BLaER1 (cell line): ENCODE measurements around the gene AK8.

ENCODE experiments used
- H3K27ac ChIP-seq: shearing (Covaris generic); formaldehyde crosslinking; 2 replicates; pipeline ENCODE4 v1.8.1; 2022
- H3K27me3 ChIP-seq: shearing (Covaris generic); formaldehyde crosslinking; 2 replicates; pipeline ENCODE4 v1.8.1; 2022
- H3K36me3 ChIP-seq: shearing (Covaris generic); formaldehyde crosslinking; 2 replicates; pipeline ENCODE4 v1.8.1; 2022
- H3K4me1 ChIP-seq: shearing (Covaris generic); formaldehyde crosslinking; 2 replicates; pipeline ENCODE4 v1.8.1; 2022
- H3K4me2 ChIP-seq: shearing (Covaris generic); formaldehyde crosslinking; 2 replicates; pipeline ENCODE4 v1.8.1; 2022
- H3K4me3 ChIP-seq: shearing (Covaris generic); formaldehyde crosslinking; 2 replicates; pipeline ENCODE4 v1.8.1; 2022
- H3K9ac ChIP-seq: shearing (Covaris generic); formaldehyde crosslinking; 2 replicates; pipeline ENCODE4 v1.8.1; 2022
- H3K9me3 ChIP-seq: shearing (Covaris generic); formaldehyde crosslinking; 2 replicates; pipeline ENCODE4 v1.8.1; 2022
- H4K20me1 ChIP-seq: shearing (Covaris generic); formaldehyde crosslinking; 2 replicates; pipeline ENCODE4 v1.8.1; 2022
- Cebpa-rat ChIP-seq: shearing (Covaris generic); IDR thresholded peaks from 2 replicates; pipeline ENCODE4 v1.8.1; 2022

The AK8 gene

DNA sequence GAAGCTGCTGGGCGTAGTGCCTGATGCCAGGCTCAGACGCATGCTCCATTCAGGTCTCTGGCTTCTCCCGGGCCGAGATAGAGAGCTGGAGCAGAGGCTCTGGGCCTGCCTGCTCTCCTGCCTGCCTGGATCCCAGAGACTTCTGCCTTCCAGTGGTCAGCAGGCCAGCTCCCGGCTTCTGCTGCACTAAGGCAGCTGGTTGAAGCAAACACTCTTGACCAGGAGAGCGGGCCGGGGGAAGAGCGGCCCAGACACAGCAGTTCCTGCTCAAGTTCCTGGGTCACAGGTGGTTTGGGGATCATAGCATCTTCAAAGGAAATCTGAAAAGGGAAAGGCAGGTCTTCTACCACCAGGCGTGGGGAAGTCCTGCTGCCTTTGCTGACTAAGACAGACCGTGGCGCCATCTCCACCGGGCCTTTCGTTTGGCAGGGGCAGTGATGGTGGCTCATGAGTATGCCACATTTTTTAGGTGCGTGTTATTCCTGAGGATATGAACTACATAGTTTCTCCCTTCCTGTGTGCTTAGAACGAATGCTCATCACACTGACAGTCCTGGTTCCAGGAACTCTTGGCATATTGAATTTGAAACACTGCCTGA, 31.1 kb downstream of the AK8 start:
- no peak overlapping the region for H3K4me3 ChIP-seq
- H3K36me3 ChIP-seq, result no peaks in the 10 kb centered on the region
- no peak overlapping the region for H3K27ac ChIP-seq
- no peaks in the 10 kb centered on the region for H4K20me1 ChIP-seq
- H3K4me1 ChIP-seq, result peaks cover 48% of the 10 kb centered on the region
- no peaks in the 10 kb centered on the region for H3K9me3 ChIP-seq
- peak overlapping the region; percentile 29; the same call in 1 of the 2 replicates for H3K4me2 ChIP-seq
- no peak for TF ChIP-seq Cebpa-rat
- no peak overlapping the region for H3K9ac ChIP-seq
- H3K27me3 ChIP-seq, result no peaks in the 10 kb centered on the region

DNA sequence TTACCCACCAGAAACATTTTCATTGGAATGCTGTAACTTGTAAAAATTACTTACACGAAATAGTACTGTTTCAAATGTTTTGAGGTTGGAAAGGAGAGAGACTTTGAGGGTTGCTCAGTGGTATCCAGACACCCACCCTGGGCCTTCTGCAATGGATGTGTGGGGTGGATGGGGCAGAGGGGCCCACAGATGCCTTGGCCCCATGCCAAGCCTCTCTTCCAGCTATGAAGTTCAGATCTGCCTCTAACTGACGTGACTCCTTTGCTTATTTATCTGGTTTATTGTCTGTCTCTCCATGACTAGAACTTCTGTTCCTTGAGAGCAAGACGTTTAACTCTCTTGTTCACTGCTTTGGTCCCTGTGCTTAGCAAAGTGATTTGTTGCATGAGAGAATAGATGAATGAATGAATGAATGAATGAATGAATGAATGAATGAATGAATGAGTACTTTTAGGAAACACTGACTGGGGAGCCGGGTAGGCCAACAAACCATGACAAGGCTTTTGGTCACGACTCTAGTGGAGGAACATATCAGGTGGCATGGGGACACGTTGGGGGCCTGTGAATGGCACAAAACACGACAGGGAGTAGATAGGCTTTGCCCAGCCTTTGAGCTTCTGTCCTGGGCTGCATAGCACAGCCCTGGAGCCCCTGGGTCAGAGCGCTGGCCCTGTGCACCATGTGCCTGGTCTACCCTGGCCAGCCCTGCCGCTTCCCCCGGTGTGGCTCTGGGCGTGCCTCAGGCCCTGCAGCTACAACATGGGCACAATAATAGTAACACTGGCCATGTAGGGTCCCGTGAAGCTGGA, 31.8 kb downstream of the AK8 start:
- H3K36me3 ChIP-seq, result no peaks in the 10 kb centered on the region
- no peak for TF ChIP-seq Cebpa-rat
- no peak overlapping the region for H3K9ac ChIP-seq
- H3K27ac ChIP-seq, result no peak overlapping the region
- no peak overlapping the region for H3K4me2 ChIP-seq
- no peaks in the 10 kb centered on the region for H3K9me3 ChIP-seq
- no peaks in the 10 kb centered on the region for H3K27me3 ChIP-seq
- no peaks in the 10 kb centered on the region for H4K20me1 ChIP-seq
- H3K4me1 ChIP-seq, result peaks cover 41% of the 10 kb centered on the region
- H3K4me3 ChIP-seq, result no peak overlapping the region

DNA sequence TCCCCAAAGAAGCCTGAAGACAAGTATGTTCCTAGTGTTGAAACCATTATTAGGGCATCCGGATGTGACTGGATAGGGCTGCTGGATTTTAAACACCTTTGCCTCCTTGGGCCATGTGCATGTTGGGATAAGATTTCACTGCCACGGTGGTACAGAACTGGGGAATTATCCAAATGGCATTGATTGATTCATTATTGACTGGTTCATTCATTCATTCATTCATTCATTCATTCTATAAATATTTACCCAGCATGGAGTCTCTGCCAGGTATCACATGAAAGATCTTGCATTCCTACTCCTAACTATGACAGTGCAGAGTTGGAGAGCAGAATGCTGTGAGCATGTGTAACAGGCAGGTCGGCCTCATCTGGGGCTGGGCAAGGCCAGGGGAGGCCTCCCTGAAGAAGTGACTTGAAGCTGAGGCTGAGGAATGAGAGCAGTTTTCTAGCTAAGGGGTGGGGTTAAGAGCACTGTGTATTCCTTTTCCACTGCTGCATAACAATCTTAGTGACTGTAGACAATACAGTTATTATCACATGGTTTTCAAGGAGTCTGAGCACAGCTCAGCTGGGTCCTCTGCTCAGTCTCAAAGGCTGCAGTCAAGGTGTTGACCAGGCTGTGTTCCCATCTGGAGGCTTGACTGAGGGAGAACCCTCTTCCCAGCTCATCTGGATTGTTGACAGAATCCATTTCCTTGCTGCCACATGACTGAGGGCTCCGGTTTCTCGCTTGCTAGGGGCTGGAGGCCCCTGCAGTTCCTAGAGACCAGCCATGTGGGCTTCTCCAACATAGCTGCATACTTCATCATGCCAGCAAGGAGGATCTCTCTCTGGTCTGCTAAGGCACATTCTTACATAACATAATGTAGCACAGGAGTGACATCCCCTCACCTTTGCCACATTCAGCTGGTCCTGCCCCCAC, 35.7 kb downstream of the AK8 start:
- TF ChIP-seq Cebpa-rat, result no peak
- no peak overlapping the region for H3K4me3 ChIP-seq
- no peak overlapping the region for H3K27ac ChIP-seq
- H3K9me3 ChIP-seq, result no peaks in the 10 kb centered on the region
- H3K9ac ChIP-seq, result no peak overlapping the region
- H3K4me2 ChIP-seq, result no peak overlapping the region
- no peaks in the 10 kb centered on the region for H3K36me3 ChIP-seq
- H4K20me1 ChIP-seq, result no peaks in the 10 kb centered on the region
- H3K27me3 ChIP-seq, result no peaks in the 10 kb centered on the region
- H3K4me1 ChIP-seq, result peaks cover 14% of the 10 kb centered on the region

DNA sequence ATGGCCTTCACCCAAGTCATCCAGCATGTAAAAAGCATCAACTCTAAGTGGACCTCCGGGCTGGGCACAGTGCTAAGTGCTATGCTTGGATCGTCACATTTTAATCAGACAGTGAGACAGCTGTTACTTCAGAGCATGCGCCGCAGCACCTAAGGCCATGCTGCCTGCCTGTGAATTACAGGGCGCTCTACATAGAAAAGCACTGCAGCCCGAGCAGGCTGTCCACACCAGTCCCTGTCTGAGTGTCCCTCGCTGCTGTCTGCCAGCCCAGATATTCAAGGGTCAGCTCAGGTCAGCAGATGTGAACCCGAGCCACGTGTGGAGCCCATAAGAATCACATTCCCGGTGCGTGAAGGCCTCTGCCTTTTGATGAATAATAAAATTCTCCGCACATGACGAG, 37.1 kb downstream of the AK8 start:
- Histone ChIP-seq H3K36me3 (no peaks in the 10 kb centered on the region), H3K4me1 (no peaks in the 10 kb centered on the region), H3K27ac (no peak overlapping the region), H3K4me2 (no peak overlapping the region), H3K9me3 (no peaks in the 10 kb centered on the region), H3K9ac (no peak overlapping the region), H3K27me3 (no peaks in the 10 kb centered on the region), H3K4me3 (no peak overlapping the region), H4K20me1 (no peaks in the 10 kb centered on the region)
- no peak for TF ChIP-seq Cebpa-rat

DNA sequence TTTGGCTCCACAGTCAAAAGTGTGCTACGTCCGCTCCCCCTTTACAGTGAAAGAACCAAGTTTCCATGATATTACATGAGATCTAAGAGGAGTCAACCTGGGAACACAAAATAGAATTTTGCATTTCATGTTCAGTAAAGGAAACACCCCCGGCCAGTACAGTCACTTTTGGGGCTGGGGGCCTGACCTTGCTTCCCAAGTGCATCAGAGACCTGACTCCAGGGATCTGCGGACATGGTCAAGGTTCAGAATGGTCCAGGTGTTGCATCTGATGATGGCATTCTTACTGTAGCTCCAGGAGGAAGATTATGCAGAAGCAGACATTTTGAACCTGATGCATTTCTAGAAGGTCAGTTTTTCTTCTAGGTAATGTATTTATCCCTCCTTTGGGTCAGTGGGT, 39.8 kb downstream of the AK8 start:
- no peaks in the 10 kb centered on the region for H4K20me1 ChIP-seq
- H3K27ac ChIP-seq, result no peak overlapping the region
- H3K27me3 ChIP-seq, result no peaks in the 10 kb centered on the region
- no peaks in the 10 kb centered on the region for H3K9me3 ChIP-seq
- no peak for TF ChIP-seq Cebpa-rat
- H3K9ac ChIP-seq, result no peak overlapping the region
- H3K36me3 ChIP-seq, result no peaks in the 10 kb centered on the region
- H3K4me2 ChIP-seq, result no peak overlapping the region
- peaks cover 8% of the 10 kb centered on the region; the same call in 1 of the 2 replicates for H3K4me1 ChIP-seq
- no peak overlapping the region for H3K4me3 ChIP-seq

DNA sequence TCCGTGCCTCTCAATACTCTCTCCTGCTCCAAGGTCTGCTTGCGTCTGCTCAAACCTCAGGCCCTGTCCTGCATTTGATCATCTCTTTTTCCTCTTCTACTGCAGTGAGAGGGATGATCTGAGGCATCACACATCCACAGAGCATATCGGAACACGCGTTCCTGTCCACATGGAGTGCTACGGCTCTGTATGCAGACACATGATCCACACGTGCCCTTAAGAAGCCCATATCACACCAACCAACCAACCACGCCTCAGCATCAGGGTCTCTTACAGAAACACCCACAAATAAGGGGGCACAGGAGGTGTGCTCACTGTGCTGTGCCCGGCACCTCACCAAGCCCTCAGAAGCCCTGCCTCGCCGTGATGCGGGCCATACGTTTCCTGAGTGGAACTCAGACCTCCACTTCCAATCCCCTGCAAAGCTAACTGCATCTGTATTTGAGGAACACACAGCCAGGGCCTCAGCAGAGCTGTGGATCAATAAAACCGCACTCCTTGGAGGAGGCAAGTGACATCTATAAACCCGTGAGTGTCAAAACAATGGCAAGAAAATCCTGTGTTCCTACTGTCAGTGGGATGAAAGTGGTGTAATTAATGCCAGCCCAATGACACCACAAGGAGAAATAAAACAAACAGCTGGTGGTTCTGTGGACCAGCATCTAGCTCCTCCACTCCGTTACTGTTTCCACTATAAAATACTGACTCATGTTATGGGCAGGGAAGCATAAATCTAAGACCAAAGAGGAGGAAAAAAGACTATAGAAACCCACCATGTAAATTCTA, 40.4 kb downstream of the AK8 start:
- H3K9ac ChIP-seq, result no peak overlapping the region
- no peaks in the 10 kb centered on the region for H3K27me3 ChIP-seq
- no peaks in the 10 kb centered on the region for H3K9me3 ChIP-seq
- H3K36me3 ChIP-seq, result no peaks in the 10 kb centered on the region
- TF ChIP-seq Cebpa-rat, result no peak
- no peaks in the 10 kb centered on the region for H4K20me1 ChIP-seq
- no peak overlapping the region for H3K27ac ChIP-seq
- H3K4me3 ChIP-seq, result no peak overlapping the region
- peaks cover 9% of the 10 kb centered on the region; the same call in 1 of the 2 replicates for H3K4me1 ChIP-seq
- H3K4me2 ChIP-seq, result no peak overlapping the region

DNA sequence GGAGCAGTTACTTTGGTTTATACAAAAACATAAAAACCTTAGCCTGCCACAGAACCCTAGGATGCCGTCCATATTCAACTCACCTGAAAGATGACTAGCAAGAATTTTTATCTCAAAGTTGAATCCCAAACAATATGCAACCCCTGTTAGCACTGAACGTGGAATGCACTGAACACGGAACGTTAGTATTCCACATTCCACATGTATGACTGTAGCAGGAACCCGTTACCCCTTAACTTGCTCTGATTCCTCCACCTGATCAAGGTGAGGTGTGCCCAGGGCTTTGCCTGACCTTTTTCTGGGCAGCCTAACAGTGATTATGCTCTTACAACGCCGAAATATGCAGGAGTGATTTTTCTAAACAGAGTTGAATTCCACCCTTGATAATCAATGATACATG, 43.7 kb downstream of the AK8 start:
- H3K9ac ChIP-seq, result no peak overlapping the region

DNA sequence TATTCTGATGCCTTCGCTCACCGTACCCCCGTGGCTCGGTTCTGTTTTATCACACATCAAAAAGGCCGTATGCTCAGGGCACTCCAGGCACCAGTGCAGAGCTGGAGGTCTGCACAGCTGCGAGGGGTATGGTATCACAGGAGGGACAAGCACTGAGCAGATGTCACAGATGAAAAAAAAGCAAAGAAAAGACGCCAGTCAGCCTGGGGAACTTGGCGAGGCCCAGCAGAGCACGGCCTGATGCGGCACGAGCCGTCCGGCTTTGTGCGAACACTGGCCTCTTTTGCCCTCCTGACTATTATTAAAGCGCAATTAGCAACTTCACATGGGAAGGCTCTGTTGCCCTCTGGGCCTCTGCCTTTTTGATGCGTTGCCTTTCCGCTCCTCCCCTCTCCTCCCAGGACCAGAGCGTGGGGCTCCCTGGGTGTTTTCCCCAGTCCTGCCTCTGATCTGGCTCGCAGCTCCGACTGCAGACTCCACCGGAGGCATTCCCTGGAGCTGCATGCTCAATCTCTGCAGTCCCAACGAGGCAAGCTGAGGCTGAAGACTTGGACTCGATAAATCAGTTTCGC, 44.4 kb downstream of the AK8 start:
- Histone ChIP-seq H3K27ac (no peak overlapping the region), H3K4me3 (no peak overlapping the region), H3K36me3 (no peaks in the 10 kb centered on the region), H3K9me3 (no peaks in the 10 kb centered on the region), H4K20me1 (no peaks in the 10 kb centered on the region), H3K4me1 (peaks cover 14% of the 10 kb centered on the region), H3K27me3 (no peaks in the 10 kb centered on the region), H3K9ac (no peak overlapping the region), H3K4me2 (no peak overlapping the region)
- TF ChIP-seq Cebpa-rat, result no peak

More for the DNA sequence above, 43.7 kb downstream of the AK8 start:
- no peak for TF ChIP-seq Cebpa-rat
- H3K4me3 ChIP-seq, result no peak overlapping the region
- peaks cover 9% of the 10 kb centered on the region; the same call in 1 of the 2 replicates for H3K4me1 ChIP-seq
- no peaks in the 10 kb centered on the region for H4K20me1 ChIP-seq
- no peaks in the 10 kb centered on the region for H3K9me3 ChIP-seq
- H3K27ac ChIP-seq, result no peak overlapping the region
- H3K4me2 ChIP-seq, result no peak overlapping the region
- H3K27me3 ChIP-seq, result no peaks in the 10 kb centered on the region
- no peaks in the 10 kb centered on the region for H3K36me3 ChIP-seq
